B cell (primary cell): ENCODE data around the gene PALLD. TPM values are rescaled to one million over a fixed set of nuclear protein-coding genes. Genes with fewer than 3 reads are reported as not detected.

Experiments
- ATAC-seq: fragments of 200-7000 bp; cut with Tn5 transposase; one replicate; pipeline ENCODE4 v1.10.0; 2021; ENCODE audit warnings: low read depth, mild to moderate bottlenecking, moderate number of reproducible peaks, moderate library complexity
- CTCF ChIA-PET: fragments of 350-600 bp; sonication (Branson Sonifier 250); formaldehyde crosslinking; loops from one replicate; lab custom pipeline; 2021; ENCODE audit warnings: antibody characterized with exemption, inconsistent platforms; lab: Charles Lee
- POLR2A ChIA-PET: fragments of 350-600 bp; sonication (Branson Sonifier 250); formaldehyde crosslinking; loops from one replicate; lab custom pipeline; 2021; ENCODE audit warnings: antibody characterized with exemption; lab: Charles Lee
- DNase-seq: peaks from one replicate; pipeline ENCODE4 v3.0.0; 2013
- H2AFZ ChIP-seq: 2 replicates; pipeline ENCODE4 v1.6.1; 2012; ENCODE audit warnings: mild to moderate bottlenecking, low read depth, low read length; ENCODE audit not compliant: insufficient read depth, poor library complexity, severe bottlenecking
- H3K27ac ChIP-seq, 2 donors: 1 replicate in 1 of 2; 2 replicates in 1 of 2; pipeline ENCODE4 v1.5.1; 2012 to 2013; ENCODE audit warnings: low read length in 2 of 2, mild to moderate bottlenecking in 2 of 2, moderate library complexity in 1 of 2
- H3K27me3 ChIP-seq, 4 experiments: fragments of 200-600 bp in 1 of 4; sonication (generic) in 1 of 4; replicated peaks in 1 of 4; 1 replicate in 2 of 4; 2 replicates in 2 of 4; pipeline versions ENCODE4 v1.6.1 to v1.7.0; 2013 to 2016; ENCODE audit warnings: low read length in 3 of 4, mild to moderate bottlenecking in 2 of 4, mixed read lengths in 1 of 4, moderate library complexity in 1 of 4; ENCODE audit not compliant: insufficient read depth in 4 of 4, control insufficient read depth in 3 of 4; ENCODE audit errors: control extremely low read depth in 1 of 4
- H3K36me3 ChIP-seq, 2 experiments: replicated peaks in 1 of 2; 1 replicate in 1 of 2; 2 replicates in 1 of 2; pipeline versions ENCODE4 v1.6.1 to v1.7.1; 2013; ENCODE audit warnings: low read length in 1 of 2; ENCODE audit not compliant: insufficient read depth in 2 of 2, control insufficient read depth in 1 of 2; ENCODE audit errors: control extremely low read depth in 1 of 2, extremely low read depth in 1 of 2
- H3K4me1 ChIP-seq, 2 donors: fragments of 200-600 bp in 1 of 2; sonication (generic) in 1 of 2; 1 replicate in 1 of 2; 2 replicates in 1 of 2; pipeline versions ENCODE4 v1.5.1 to v1.6.1; 2013 to 2017; ENCODE audit warnings: low read length in 2 of 2; ENCODE audit not compliant: control insufficient read depth in 2 of 2, insufficient read depth in 2 of 2
- H3K4me2 ChIP-seq: replicated peaks from 2 replicates; pipeline ENCODE3; 2012; ENCODE audit warnings: mild to moderate bottlenecking, low read depth, low read length; ENCODE audit not compliant: poor library complexity, severe bottlenecking
- H3K4me3 ChIP-seq, 5 experiments: fragments of 200-600 bp in 1 of 5; sonication (generic) in 1 of 5; 1 replicate in 3 of 5; 2 replicates in 2 of 5; pipeline versions ENCODE4 v1.5.1 to v1.7.0; 2011 to 2016; ENCODE audit warnings: low read length in 4 of 5, mild to moderate bottlenecking in 4 of 5, low read depth in 2 of 5, control low read depth in 1 of 5, moderate library complexity in 1 of 5; ENCODE audit not compliant: insufficient read depth in 1 of 5; ENCODE audit errors: control extremely low read depth in 1 of 5, extremely low read depth in 1 of 5
- H3K79me2 ChIP-seq: fragments of 200-600 bp; sonication (generic); one replicate; pipeline ENCODE4 v1.6.0; 2016; ENCODE audit warnings: low read length; ENCODE audit not compliant: control insufficient read depth, insufficient read depth
- H3K9ac ChIP-seq: fragments of 200-600 bp; sonication (generic); 2 replicates; pipeline ENCODE4 v1.6.1; 2017; ENCODE audit warnings: mild to moderate bottlenecking, low read length, moderate library complexity
- H3K9me3 ChIP-seq, 3 donors: one replicate each; pipeline versions ENCODE4 v1.6.1 to v1.7.1; 2013; ENCODE audit warnings: low read length in 2 of 3; ENCODE audit not compliant: control insufficient read depth in 2 of 3, insufficient read depth in 1 of 3; ENCODE audit errors: control extremely low read depth in 1 of 3
- H4K20me1 ChIP-seq: 2 replicates; pipeline ENCODE4 v1.6.0; 2012; ENCODE audit warnings: mild to moderate bottlenecking, low read length; ENCODE audit not compliant: insufficient read depth, control insufficient read depth, poor library complexity, severe bottlenecking
- H3K27ac Mint-ChIP-seq: one replicate; pipeline ENCODE4 v1.8.0; 2021; ENCODE audit warnings: mixed read lengths
- H3K27me3 Mint-ChIP-seq: one replicate; pipeline ENCODE4 v1.8.0; 2021; ENCODE audit warnings: mixed read lengths
- H3K4me1 Mint-ChIP-seq: one replicate; pipeline ENCODE4 v1.8.0; 2021; ENCODE audit warnings: mixed read lengths
- H3K4me3 Mint-ChIP-seq: one replicate; pipeline ENCODE4 v1.8.0; 2021; ENCODE audit warnings: mixed read lengths
- H3K9me3 Mint-ChIP-seq: one replicate; pipeline ENCODE4 v1.8.0; 2022; ENCODE audit warnings: mixed read lengths; ENCODE audit not compliant: insufficient read depth
- EZH2 ChIP-seq: IDR thresholded peaks from 2 replicates; pipeline ENCODE4 v1.6.1; 2012; ENCODE audit warnings: borderline replicate concordance, low read depth, mild to moderate bottlenecking, moderate library complexity, low read length; ENCODE audit not compliant: insufficient read depth, poor library complexity, severe bottlenecking
- WGBS: methylation state at CpG from one replicate; pipeline ENCODE4 v1.1.5; 2013; ENCODE audit warnings: missing lambda C conversion rate; ENCODE audit not compliant: insufficient coverage; 5-methylcytosine and 5-hydroxymethylcytosine counted together
- intact Hi-C: fragments of 100-400 bp; cut with micrococcal nuclease; formaldehyde crosslinking; loops from one replicate; pipeline ENCODE4 v1.10.0; 2022
- polyA plus RNA-seq: library from polyadenylated mRNA; depleted of rRNA; stranded (reverse); fragments of >200 nt; gene quantifications from 2 replicates; pipeline ENCODE4 v1.2.3, GENCODE V29; 2012
- total RNA-seq, 2 donors: library from RNA; stranded (reverse); fragments of 120-200 nt in 1 of 2; gene quantifications; 1 replicate in 1 of 2; 2 replicates in 1 of 2; pipeline versions ENCODE4 v1.2.3 to v1.2.4, GENCODE V29; 2013 to 2022
- TF ChIP-seq, protein P1 (sequence below): fragments of 200-600 bp; IDR thresholded peaks from one replicate; pipeline ENCODE4 v1.8.0; 2022; ENCODE audit warnings: antibody characterized with exemption, mild to moderate bottlenecking

Gene PALLD
- total and polyA plus RNA-seq, 2 donors (not counting 1 experiment from before 2014, with no cell fraction given) = 0.63 to 0.71 TPM

DNA sequence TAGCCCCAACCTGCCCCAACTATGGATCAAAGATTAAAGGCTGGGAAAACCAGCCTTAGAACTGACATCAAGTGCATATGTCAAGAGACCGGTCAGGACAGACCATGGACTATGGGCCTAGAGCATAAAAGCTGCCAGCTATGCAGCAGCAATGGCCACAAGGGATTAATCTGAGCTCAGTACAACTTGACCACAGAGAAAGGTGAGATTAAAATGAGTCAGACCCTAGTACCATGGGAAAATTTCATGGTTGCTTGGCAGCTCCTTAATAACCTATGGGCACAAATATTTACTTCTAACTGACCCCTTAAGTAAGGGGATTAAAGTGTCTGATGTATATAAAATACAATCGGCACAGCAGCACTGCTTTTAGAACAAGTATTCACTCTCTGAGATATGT lies 458.8 kb downstream of the PALLD start:
- H3K4me1 ChIP-seq = no peaks in the 10 kb centered on the region
- ChIA-PET CTCF (interaction anchor here (0.9 kb wide), 1 partner anchor 20 kb away, joined by 3 read pairs; no protein-coding TSS in a partner anchor), POLR2A (no interaction called here)
- no peaks in the 10 kb centered on the region for H4K20me1 ChIP-seq
- no peak for DNase-seq
- Mint-ChIP-seq H3K27me3 (no peaks in the 10 kb centered on the region), H3K4me3 (no peak overlapping the region), H3K9me3 (no peaks in the 10 kb centered on the region), H3K27ac (no peak overlapping the region), H3K4me1 (no peaks in the 10 kb centered on the region)
- H3K36me3 ChIP-seq = no peaks in the 10 kb centered on the region
- no peak overlapping the region for H2AFZ ChIP-seq
- ATAC-seq = no peak
- no peak overlapping the region for H3K4me3 ChIP-seq
- H3K9me3 ChIP-seq = peaks cover 0 to 4% (median 0%) of the 10 kb centered on the region in 3 donors
- intact Hi-C loops = no loop called here
- H3K27me3 ChIP-seq = no peaks in the 10 kb centered on the region
- 100% methylated on average over 1 of the region's 2 CpGs for WGBS
- TF ChIP-seq EZH2 = no peak
- TF ChIP-seq, protein P1, sequence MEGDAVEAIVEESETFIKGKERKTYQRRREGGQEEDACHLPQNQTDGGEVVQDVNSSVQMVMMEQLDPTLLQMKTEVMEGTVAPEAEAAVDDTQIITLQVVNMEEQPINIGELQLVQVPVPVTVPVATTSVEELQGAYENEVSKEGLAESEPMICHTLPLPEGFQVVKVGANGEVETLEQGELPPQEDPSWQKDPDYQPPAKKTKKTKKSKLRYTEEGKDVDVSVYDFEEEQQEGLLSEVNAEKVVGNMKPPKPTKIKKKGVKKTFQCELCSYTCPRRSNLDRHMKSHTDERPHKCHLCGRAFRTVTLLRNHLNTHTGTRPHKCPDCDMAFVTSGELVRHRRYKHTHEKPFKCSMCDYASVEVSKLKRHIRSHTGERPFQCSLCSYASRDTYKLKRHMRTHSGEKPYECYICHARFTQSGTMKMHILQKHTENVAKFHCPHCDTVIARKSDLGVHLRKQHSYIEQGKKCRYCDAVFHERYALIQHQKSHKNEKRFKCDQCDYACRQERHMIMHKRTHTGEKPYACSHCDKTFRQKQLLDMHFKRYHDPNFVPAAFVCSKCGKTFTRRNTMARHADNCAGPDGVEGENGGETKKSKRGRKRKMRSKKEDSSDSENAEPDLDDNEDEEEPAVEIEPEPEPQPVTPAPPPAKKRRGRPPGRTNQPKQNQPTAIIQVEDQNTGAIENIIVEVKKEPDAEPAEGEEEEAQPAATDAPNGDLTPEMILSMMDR = no peak
- H3K79me2 ChIP-seq = no peaks in the 10 kb centered on the region
- no peak overlapping the region for H3K4me2 ChIP-seq
- no peak overlapping the region for H3K9ac ChIP-seq
- H3K27ac ChIP-seq = no peak overlapping the region

DNA sequence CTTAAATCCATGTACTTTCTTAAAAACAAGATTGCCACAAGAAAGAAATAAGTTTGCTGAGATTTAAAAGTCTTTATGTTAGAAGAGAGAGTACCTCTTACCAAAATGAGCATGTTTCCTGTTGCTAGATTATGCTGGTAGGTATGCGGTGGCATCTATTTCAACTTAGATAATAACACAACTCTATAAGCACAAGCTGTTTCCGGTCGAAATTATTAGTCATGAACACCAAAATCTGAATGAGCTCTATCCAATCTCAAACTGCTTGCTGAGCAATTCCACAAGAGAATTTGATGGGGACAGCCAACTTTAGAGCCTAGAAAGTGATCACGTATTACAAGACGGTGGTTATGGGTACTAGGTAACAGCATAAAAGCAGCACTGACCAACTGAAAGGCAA lies 463.9 kb downstream of the PALLD start:
- no peak for ATAC-seq
- WGBS = 100% methylated on average over 5 of the region's 5 CpGs
- H3K4me1 Mint-ChIP-seq = no peaks in the 10 kb centered on the region
- Histone ChIP-seq H4K20me1 (no peaks in the 10 kb centered on the region), H3K36me3 (no peaks in the 10 kb centered on the region), H3K27me3 (no peaks in the 10 kb centered on the region), H3K4me2 (no peak overlapping the region), H3K79me2 (no peaks in the 10 kb centered on the region), H3K27ac (no peak overlapping the region), H3K9ac (no peak overlapping the region), H2AFZ (no peak overlapping the region), H3K4me3 (no peak overlapping the region), H3K4me1 (no peaks in the 10 kb centered on the region), H3K9me3 (no peaks in the 10 kb centered on the region)
- DNase-seq = no peak
- no peak overlapping the region for H3K27ac Mint-ChIP-seq
- CTCF ChIA-PET = interaction anchor here (1.2 kb wide), 1 partner anchor 37 kb away, joined by 5 read pairs; no protein-coding TSS in a partner anchor
- no peaks in the 10 kb centered on the region for H3K9me3 Mint-ChIP-seq
- POLR2A ChIA-PET = no interaction called here
- no peaks in the 10 kb centered on the region for H3K27me3 Mint-ChIP-seq
- intact Hi-C loops = no loop called here
- H3K4me3 Mint-ChIP-seq = no peak overlapping the region
- TF ChIP-seq, protein P1 = no peak
- no peak for TF ChIP-seq EZH2
